NCI-H2196 treated with DMSO at 0.1 percent for 48 hours (cell line): Measurements from ENCODE around the gene CCDC15.

ENCODE experiments used
- DNase-seq: peaks from one replicate; lab custom pipeline; 2025; ENCODE audit not compliant: unreplicated experiment; lab: John Stamatoyannopoulos, UW

Gene CCDC15

GRCh38 chr11:124953753-124954589, at the start of gene CCDC15:
CCDC15 (plus strand) TSS chr11:124954202; CDS start chr11:124954733, 531 bp downstream.
- DNase-seq, result peak; percentile 92

GRCh38 chr11:124915541-124916369, 38.2 kb upstream of the CCDC15 start:
- no peak for DNase-seq

- no peak for DNase-seq
These were observed 37.7 kb upstream of the CCDC15 start for GRCh38 chr11:124916370-124916710.

GRCh38 chr11:124917115-124917637, 36.8 kb upstream of the CCDC15 start:
- DNase-seq, result no peak

GRCh38 chr11:124918950-124919349, 35.1 kb upstream of the CCDC15 start, which contains the start of gene HEPN1:
HEPN1 (plus strand) TSS chr11:124919250.
- DNase-seq, result no peak

- no peak for DNase-seq
These were observed 34.1 kb upstream of the CCDC15 start for GRCh38 chr11:124919898-124920297.

GRCh38 chr11:124920356-124920755, 33.6 kb upstream of the CCDC15 start:
- DNase-seq, result no peak

GRCh38 chr11:124920870-124921609, 33.0 kb upstream of the CCDC15 start:
- peak; percentile 55 for DNase-seq

- DNase-seq, result no peak
These were observed 31.2 kb upstream of the CCDC15 start for GRCh38 chr11:124922831-124923230.

- DNase-seq, result no peak
These were observed 30.7 kb upstream of the CCDC15 start for GRCh38 chr11:124923296-124923695.

GRCh38 chr11:124928942-124929665, 24.9 kb upstream of the CCDC15 start:
- DNase-seq, result no peak

GRCh38 chr11:124930799-124931198, 23.2 kb upstream of the CCDC15 start:
- no peak for DNase-seq

- DNase-seq, result no peak
These were observed 19.0 kb upstream of the CCDC15 start for GRCh38 chr11:124934862-124935547.

- DNase-seq, result no peak
These were observed 18.2 kb upstream of the CCDC15 start, which contains the start of gene HEPACAM for GRCh38 chr11:124935548-124936514. HEPACAM (minus strand) TSS chr11:124936047; CDS start chr11:124936006, 41 bp downstream.

GRCh38 chr11:124937336-124937935, 16.6 kb upstream of the CCDC15 start:
- DNase-seq, result no peak

- DNase-seq, result no peak
These were observed 15.7 kb upstream of the CCDC15 start for GRCh38 chr11:124938206-124938765.

GRCh38 chr11:124938970-124939369, 15.0 kb upstream of the CCDC15 start:
- no peak for DNase-seq

- no peak for DNase-seq
These were observed 12.3 kb upstream of the CCDC15 start for GRCh38 chr11:124941703-124942102.
